IPS-11a (cell line): ENCODE measurements around the gene UBASH3B.
"Not testable (repeated sequence)": the region's sequence is repeated elsewhere in the genome, so short reads cannot be mapped to it uniquely, and the experiment has no call there.

ENCODE experiments used
- H3K4me3 ChIP-seq: one replicate; pipeline ENCODE4 v1.5.1; 2013; ENCODE audit warnings: low read depth, low read length, control low read depth

The UBASH3B gene

DNA sequence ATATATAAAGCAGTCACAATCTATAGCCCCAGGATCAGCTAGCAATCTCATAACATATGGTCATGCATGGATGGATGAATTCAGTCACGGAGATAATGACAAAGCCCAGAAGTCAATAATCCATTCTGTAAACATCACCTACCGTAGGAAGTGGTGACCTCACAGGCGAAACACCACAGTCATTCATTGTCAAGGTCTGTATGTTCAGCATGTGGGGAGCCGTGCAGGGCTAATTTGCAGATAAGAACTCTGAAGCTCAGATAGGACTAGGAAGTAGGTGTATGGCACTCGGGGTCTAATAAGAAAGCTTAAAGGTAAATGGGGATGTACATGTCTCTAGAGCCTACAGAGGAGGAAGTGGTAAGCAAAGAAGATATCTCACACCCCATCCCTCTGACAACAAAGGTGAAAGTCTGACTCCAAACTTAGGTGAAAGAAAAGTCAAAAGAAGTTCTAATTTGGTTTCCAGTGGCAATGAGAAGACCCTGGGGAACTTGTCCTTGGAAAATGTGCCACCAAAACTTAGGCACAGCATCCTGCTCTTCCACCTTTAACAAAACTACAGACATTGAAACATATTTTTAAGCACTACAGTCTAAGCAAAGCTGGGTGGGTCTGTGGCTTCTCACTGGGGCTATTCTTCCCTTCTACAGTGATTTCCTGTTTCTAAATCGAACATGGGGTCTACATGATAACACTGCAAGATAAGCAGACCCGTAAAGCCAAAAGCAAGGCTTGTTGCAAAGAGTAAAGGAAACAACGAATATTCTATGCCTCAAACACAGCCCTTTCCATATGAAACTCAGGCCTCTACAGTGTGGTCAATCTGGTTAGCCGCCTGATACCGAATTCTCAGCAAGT is 188.0 kb downstream of the UBASH3B start:
- H3K4me3 ChIP-seq = no peak overlapping the region

- H3K4me3 ChIP-seq = no peak overlapping the region
Observed at GRCh38 chr11:122847466-122847865, 191.9 kb downstream of the UBASH3B start.

GRCh38 chr11:122848186-122848585 is 192.7 kb downstream of the UBASH3B start:
- H3K4me3 ChIP-seq = no peak overlapping the region

GRCh38 chr11:122850076-122850631 is 194.6 kb downstream of the UBASH3B start:
- no peak overlapping the region for H3K4me3 ChIP-seq

DNA sequence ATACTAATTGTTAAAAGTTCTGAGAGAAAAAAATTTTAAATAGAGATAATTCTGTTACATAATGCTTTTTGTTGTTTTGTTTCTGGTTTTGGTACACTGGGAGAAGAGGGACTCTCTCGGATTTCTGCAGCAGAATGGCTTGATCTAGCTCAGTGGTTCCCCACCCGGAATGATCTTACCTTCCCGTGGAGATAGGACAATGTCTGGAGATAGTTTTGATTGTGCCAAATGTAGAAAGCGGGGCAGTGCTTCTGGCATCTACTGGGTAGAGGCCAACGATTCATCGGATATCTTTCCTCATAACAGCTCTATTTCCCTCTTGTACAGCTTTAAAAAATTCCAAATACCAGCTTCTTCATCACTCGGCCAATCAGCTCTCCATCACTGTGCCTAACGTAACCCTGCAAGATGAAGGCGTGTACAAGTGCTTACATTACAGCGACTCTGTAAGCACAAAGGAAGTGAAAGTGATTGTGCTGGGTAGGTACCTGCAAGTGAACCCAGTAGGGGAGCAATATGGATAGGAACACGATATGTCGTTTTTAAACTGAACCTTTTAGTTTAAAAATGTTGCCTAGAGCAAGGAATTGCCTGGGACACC is 195.9 kb downstream of the UBASH3B start:
- H3K4me3 ChIP-seq = no peak overlapping the region

- no peak overlapping the region for H3K4me3 ChIP-seq
Observed at GRCh38 chr11:122852074-122852795, 196.7 kb downstream of the UBASH3B start.

- H3K4me3 ChIP-seq = no peak overlapping the region
Observed at GRCh38 chr11:122852796-122853160, 197.3 kb downstream of the UBASH3B start.

GRCh38 chr11:122853261-122853660 is 197.7 kb downstream of the UBASH3B start:
- H3K4me3 ChIP-seq = no peak overlapping the region

DNA sequence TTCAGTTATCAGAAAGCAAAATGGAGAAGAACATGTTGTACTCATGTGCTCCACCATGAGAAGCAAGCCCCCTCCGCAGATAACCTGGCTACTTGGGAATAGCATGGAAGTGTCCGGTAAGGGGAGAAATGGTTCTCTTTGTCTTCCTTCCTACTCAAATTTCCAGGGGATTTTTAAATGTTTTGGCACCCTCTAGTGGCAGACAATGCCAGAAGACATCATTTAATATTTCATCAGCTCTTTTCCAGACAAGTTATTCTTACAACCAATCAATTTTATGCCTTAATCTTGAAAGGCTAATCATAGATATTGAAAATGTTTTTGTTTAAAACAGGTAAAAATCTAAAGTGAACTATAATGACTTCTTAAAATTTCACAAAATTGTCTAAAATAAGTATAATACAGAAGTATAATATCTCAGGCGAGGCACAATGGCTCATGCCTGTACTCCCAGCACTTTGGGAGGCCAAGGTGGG is 198.5 kb downstream of the UBASH3B start:
- H3K4me3 ChIP-seq = no peak overlapping the region

- H3K4me3 ChIP-seq = no peak overlapping the region
Observed at GRCh38 chr11:122861631-122862030, 206.1 kb downstream of the UBASH3B start.

GRCh38 chr11:122862091-122862490 is 206.6 kb downstream of the UBASH3B start:
- no peak overlapping the region for H3K4me3 ChIP-seq

GRCh38 chr11:122863154-122863553 is 207.6 kb downstream of the UBASH3B start:
- H3K4me3 ChIP-seq = not testable (repeated sequence)

GRCh38 chr11:122863704-122864326 is 208.3 kb downstream of the UBASH3B start:
- H3K4me3 ChIP-seq = no peak overlapping the region
